Esophagus squamous epithelium (tissue), 4 donors: ENCODE results near the gene JAM3.

ENCODE experiments used
- CTCF ChIP-seq, 6 experiments: fragments of 450-650 bp in 4 of 6; fragments of 200-600 bp in 2 of 6; sonication (generic) in 2 of 6; IDR thresholded peaks; one replicate each; pipeline ENCODE4 v1.5.1; 2016 to 2019; ENCODE audit warnings: antibody characterized with exemption in 6 of 6, mild to moderate bottlenecking in 4 of 6, moderate library complexity in 4 of 6
- POLR2A ChIP-seq, 4 donors: fragments of 450-650 bp; IDR thresholded peaks; one replicate each; pipeline ENCODE4 v1.6.1; 2017; ENCODE audit warnings: antibody characterized with exemption in 4 of 4, mild to moderate bottlenecking in 4 of 4, moderate library complexity in 3 of 4

GRCh38 chr11:134138376-134138775 lies 69.5 kb downstream of the JAM3 start:
- TF ChIP-seq CTCF (IDR thresholded peaks at IDR 0.05) (no peak), POLR2A (IDR thresholded peaks at IDR 0.05) (no peak)
